Skeletal muscle tissue (tissue), 4 donors: Measurements from ENCODE around the gene FSIP1. TPM values are rescaled to one million over a fixed set of nuclear protein-coding genes. Genes with fewer than 3 reads are reported as not detected.

Experiments
- H3K27ac ChIP-seq: one replicate; pipeline ENCODE4 v1.7.0; 2013; ENCODE audit warnings: mild to moderate bottlenecking, low read depth, low read length, inconsistent platforms
- H3K27me3 ChIP-seq, 3 donors: one replicate each; pipeline ENCODE4 v1.7.0; 2013; ENCODE audit warnings: low read length in 3 of 3; ENCODE audit not compliant: control insufficient read depth in 3 of 3, insufficient read depth in 3 of 3
- H3K36me3 ChIP-seq, 3 donors: one replicate each; pipeline ENCODE4 v1.7.0; 2013; ENCODE audit warnings: low read length in 3 of 3; ENCODE audit not compliant: control insufficient read depth in 3 of 3, insufficient read depth in 3 of 3
- H3K4me1 ChIP-seq, 3 donors: one replicate each; pipeline ENCODE4 v1.7.0; 2013; ENCODE audit warnings: low read length in 3 of 3, mild to moderate bottlenecking in 3 of 3; ENCODE audit not compliant: control insufficient read depth in 3 of 3, insufficient read depth in 3 of 3
- H3K4me3 ChIP-seq, 3 donors: one replicate each; pipeline ENCODE4 v1.7.0; 2013; ENCODE audit warnings: low read length in 3 of 3
- H3K9ac ChIP-seq, 3 donors: one replicate each; pipeline ENCODE4 v1.7.0; 2013; ENCODE audit warnings: low read length in 3 of 3, mild to moderate bottlenecking in 3 of 3, moderate library complexity in 2 of 3, low read depth in 1 of 3
- H3K9me3 ChIP-seq, 3 donors: one replicate each; pipeline ENCODE4 v1.7.0; 2013; ENCODE audit warnings: low read length in 3 of 3; ENCODE audit not compliant: control insufficient read depth in 3 of 3
- total RNA-seq: library from RNA; depleted of rRNA; stranded (reverse); fragments of >200 nt; gene quantifications from one replicate; pipeline ENCODE4 v1.2.3, GENCODE V29; 2014
- donor health status: Osteomylitis.

The FSIP1 gene
- total RNA-seq, 1 donor from 2014 or later: 3.7 TPM

- Histone ChIP-seq H3K36me3 (no peaks in the 10 kb centered on the region), H3K27ac (no peak overlapping the region), H3K4me1 (no peaks in the 10 kb centered on the region), H3K9ac (no peak overlapping the region), H3K4me3 (no peak overlapping the region), H3K9me3 (no peaks in the 10 kb centered on the region), H3K27me3 (no peaks in the 10 kb centered on the region)
These were observed 85.1 kb downstream of the FSIP1 start for GRCh38 chr15:39697509-39697908.

- Histone ChIP-seq H3K9ac (no peak overlapping the region), H3K9me3 (no peaks in the 10 kb centered on the region), H3K27ac (no peak overlapping the region), H3K4me1 (no peaks in the 10 kb centered on the region), H3K27me3 (no peaks in the 10 kb centered on the region), H3K4me3 (no peak overlapping the region), H3K36me3 (no peaks in the 10 kb centered on the region)
These were observed 86.8 kb downstream of the FSIP1 start for GRCh38 chr15:39695793-39696192.

GRCh38 chr15:39692356-39693327 lies 90.0 kb downstream of the FSIP1 start:
- H3K27me3 ChIP-seq: no peaks in the 10 kb centered on the region
- H3K4me3 ChIP-seq: no peak overlapping the region
- H3K27ac ChIP-seq: no peak overlapping the region
- no peaks in the 10 kb centered on the region for H3K9me3 ChIP-seq
- H3K36me3 ChIP-seq: no peaks in the 10 kb centered on the region
- no peak overlapping the region for H3K9ac ChIP-seq
- H3K4me1 ChIP-seq: no peaks in the 10 kb centered on the region

- Histone ChIP-seq H3K9me3 (no peaks in the 10 kb centered on the region), H3K36me3 (no peaks in the 10 kb centered on the region), H3K9ac (no peak overlapping the region), H3K4me3 (no peak overlapping the region), H3K4me1 (no peaks in the 10 kb centered on the region), H3K27me3 (no peaks in the 10 kb centered on the region), H3K27ac (no peak overlapping the region)
These were observed 91.6 kb downstream of the FSIP1 start for GRCh38 chr15:39690881-39691634.

GRCh38 chr15:39687965-39688364 lies 94.7 kb downstream of the FSIP1 start:
- no peak overlapping the region for H3K27ac ChIP-seq
- no peaks in the 10 kb centered on the region for H3K27me3 ChIP-seq
- H3K36me3 ChIP-seq: no peaks in the 10 kb centered on the region
- peaks cover 0 to 3% (median 3%) of the 10 kb centered on the region in 3 donors for H3K4me1 ChIP-seq
- H3K9ac ChIP-seq: no peak overlapping the region
- no peak overlapping the region for H3K4me3 ChIP-seq
- H3K9me3 ChIP-seq: no peaks in the 10 kb centered on the region

GRCh38 chr15:39685999-39686613 lies 96.5 kb downstream of the FSIP1 start:
- H3K9me3 ChIP-seq: no peaks in the 10 kb centered on the region
- H3K27me3 ChIP-seq: no peaks in the 10 kb centered on the region
- H3K4me3 ChIP-seq: no peak overlapping the region
- no peaks in the 10 kb centered on the region for H3K36me3 ChIP-seq
- peaks cover 0 to 3% (median 3%) of the 10 kb centered on the region in 3 donors for H3K4me1 ChIP-seq
- no peak overlapping the region for H3K27ac ChIP-seq
- no peak overlapping the region for H3K9ac ChIP-seq

- Histone ChIP-seq H3K4me3 (no peak overlapping the region), H3K36me3 (no peaks in the 10 kb centered on the region), H3K27me3 (no peaks in the 10 kb centered on the region), H3K9ac (no peak overlapping the region), H3K27ac (no peak overlapping the region), H3K4me1 (peaks cover 0 to 3% (median 3%) of the 10 kb centered on the region in 3 donors), H3K9me3 (no peaks in the 10 kb centered on the region)
These were observed 97.3 kb downstream of the FSIP1 start for GRCh38 chr15:39685367-39685766.

GRCh38 chr15:39684233-39684632 lies 98.4 kb downstream of the FSIP1 start:
- no peaks in the 10 kb centered on the region for H3K36me3 ChIP-seq

GRCh38 chr15:39682366-39682765 lies 100.3 kb downstream of the FSIP1 start:
- Histone ChIP-seq H3K9me3 (no peaks in the 10 kb centered on the region), H3K9ac (no peak overlapping the region), H3K4me1 (peaks cover 0 to 3% (median 3%) of the 10 kb centered on the region in 3 donors), H3K27ac (no peak overlapping the region), H3K36me3 (no peaks in the 10 kb centered on the region), H3K4me3 (no peak overlapping the region), H3K27me3 (no peaks in the 10 kb centered on the region)

More at GRCh38 chr15:39684233-39684632, 98.4 kb downstream of the FSIP1 start:
- Histone ChIP-seq H3K4me1 (peaks cover 0 to 3% (median 3%) of the 10 kb centered on the region in 3 donors), H3K27ac (no peak overlapping the region), H3K9me3 (no peaks in the 10 kb centered on the region), H3K9ac (no peak overlapping the region), H3K4me3 (no peak overlapping the region), H3K27me3 (no peaks in the 10 kb centered on the region)
